ENCODE measurements around the gene SASS6.
"Not testable (repeated sequence)": the region's sequence is repeated elsewhere in the genome, so short reads cannot be mapped to it uniquely, and the experiment has no call there.

SASS6 gene

GRCh38 chr1:100107696-100108095 lies 25.0 kb downstream of the SASS6 start:
- no peak for DNase-seq (ENCODE audit: low read depth)

DNA sequence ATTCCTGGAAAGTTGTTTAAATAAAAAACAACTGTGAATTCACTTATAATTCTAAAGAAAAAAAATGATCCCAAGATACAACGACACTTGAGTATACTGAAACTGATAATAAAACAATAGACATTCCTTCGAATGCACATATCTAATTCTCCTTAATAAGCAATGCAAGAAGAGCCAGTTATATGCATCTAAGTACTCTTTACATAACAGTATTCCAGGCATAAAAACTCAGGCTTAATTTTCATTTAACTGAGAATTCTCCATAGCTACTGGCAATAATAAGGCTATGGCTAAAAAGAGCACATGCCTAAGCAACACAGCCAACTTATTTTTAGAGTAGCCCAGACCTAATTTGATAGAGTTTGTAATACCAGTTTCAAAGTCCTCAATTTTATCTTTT lies 31.2 kb downstream of the SASS6 start:
- DNase-seq (ENCODE audit: low read depth) = no peak

DNA sequence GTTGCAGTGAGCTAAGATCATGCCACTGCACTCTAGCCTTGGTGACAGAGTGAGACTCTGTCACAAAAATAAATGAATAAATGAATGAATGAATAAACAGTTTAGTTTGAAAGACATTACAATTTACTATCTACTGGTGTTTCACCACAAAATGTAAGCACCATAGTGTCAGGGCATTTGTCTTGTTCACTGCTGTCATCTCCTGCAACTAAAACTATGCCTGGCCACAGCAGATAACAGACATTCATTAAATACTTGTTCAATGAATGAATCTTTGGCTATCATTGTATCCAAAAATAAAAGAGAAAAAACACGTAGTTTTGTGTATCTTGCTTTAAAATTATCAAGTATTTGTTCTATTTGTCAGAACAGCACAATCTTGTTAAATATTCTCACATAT lies 32.5 kb downstream of the SASS6 start:
- DNase-seq (ENCODE audit: low read depth) = no peak

GRCh38 chr1:100090471-100090870 lies 42.3 kb downstream of the SASS6 start:
- DNase-seq (ENCODE audit: low read depth) = no peak

- no peak for DNase-seq (ENCODE audit: low read depth)
Measured at GRCh38 chr1:100089082-100089481, 43.6 kb downstream of the SASS6 start.

DNA sequence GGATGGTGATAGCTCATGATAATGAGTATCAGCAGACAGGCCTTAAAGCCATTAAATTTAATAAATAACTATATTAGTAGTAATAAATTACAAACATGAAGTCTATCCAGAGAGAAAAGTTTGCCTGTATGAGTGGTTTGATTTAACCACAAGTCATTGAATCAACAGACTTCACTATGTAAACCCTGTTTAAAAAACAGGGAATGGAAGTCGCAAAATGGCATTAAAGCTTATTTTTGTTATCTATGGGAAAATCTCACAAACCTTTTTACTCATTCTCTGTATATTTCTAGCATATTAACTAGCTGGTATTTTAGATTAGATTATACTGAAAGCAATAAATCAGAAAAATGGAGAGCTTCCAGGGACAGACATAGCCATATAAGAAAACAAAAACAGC lies 45.3 kb downstream of the SASS6 start:
- no peak for DNase-seq (ENCODE audit: low read depth)

DNA sequence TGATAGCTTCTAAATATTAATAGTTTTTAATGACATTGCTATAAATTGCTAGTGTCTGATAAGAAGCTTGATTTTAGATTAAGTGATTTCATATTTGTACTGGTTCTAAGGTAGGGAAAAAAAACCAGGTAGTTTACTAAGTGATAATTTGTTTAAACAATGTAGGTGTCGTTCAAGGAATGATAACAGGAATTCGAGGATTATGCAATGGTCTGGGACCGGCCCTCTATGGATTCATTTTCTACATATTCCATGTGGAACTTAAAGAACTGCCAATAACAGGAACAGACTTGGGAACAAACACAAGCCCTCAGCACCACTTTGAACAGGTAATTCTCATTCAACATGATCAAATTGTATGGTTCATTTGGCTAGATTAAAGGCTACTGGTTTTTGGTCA lies 52.4 kb downstream of the SASS6 start:
- DNase-seq (ENCODE audit: low read depth) = no peak

GRCh38 chr1:100077531-100077930 lies 55.2 kb downstream of the SASS6 start:
- no peak for DNase-seq (ENCODE audit: low read depth)

- no peak for DNase-seq (ENCODE audit: low read depth)
Measured at GRCh38 chr1:100076744-100077143, 56.0 kb downstream of the SASS6 start.

DNA sequence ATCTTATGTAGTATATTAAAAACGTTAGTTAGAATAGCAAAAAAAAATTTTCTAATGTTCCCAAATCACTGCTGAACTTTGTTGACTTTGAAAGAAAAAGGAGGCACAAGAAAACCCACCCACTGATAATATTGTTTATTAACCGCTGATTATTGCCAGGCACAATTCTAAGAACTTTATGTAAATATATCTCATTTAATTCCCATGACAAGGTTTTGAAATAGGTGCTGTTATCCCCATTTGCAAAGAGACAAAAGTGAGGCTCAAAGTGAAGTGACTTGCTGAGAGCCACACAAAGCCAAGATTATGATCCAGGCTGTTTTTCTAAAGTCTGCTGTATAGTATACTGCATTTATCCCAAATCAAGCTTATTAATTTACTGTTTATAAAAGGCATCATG lies 56.4 kb downstream of the SASS6 start:
- no peak for DNase-seq (ENCODE audit: low read depth)

GRCh38 chr1:100075773-100076172 lies 57.0 kb downstream of the SASS6 start:
- DNase-seq (ENCODE audit: low read depth) = no peak

DNA sequence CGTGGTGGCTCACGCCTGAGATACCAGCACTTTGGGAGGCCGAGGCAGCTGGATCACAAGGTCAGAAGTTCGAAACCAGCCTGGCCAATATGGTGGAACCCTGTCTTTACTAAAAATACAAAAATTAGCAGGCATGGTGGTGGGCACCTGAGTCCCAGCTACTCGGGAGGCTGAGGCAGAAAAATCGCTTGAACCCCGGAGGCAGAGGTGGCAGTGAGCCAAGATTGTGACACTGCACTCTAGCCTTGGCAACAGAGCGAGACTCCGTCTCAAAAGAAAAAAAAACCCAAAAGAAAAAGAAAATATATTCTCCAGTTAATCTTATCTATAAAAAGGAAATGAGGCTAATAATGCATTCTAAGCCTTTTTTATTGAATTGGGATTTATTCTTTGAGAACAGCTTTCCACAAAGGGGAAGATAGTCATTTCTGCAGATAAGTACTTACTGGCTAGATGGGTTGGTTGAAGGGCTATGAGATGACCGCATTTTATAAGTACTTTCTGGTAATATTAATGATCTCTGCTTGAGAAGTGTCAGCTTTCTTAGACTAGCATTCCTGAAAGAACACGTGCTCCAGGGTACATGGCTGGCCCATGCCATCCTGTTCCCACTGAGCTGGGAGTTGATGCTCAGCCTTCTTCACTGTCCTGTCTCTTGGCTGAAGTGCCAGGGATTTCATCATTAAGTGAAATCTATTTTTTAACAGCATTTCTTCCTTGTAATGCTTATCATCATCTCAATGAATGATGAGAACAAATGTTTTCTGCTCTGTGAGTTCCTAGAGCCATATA lies 57.9 kb downstream of the SASS6 start:
- DNase-seq (ENCODE audit: low read depth) = no peak

DNA sequence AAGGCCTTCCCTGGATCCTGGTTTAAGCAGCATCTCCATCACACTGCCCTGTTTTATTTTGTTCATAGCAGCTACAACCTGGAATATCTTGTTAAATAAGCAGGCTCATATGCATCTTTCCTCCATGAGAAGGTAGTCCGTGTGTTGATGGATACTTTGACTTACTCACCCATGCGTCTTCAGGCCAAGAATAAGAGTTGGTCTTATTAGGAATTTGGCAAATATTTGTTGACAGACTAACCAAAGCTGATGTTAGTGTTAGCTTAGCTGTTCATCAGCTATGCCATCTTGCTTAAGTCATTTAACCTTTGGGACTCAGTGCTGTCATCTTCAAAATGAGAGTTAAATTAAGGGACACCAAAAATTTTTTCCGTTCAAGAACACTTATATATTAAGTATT lies 59.2 kb downstream of the SASS6 start:
- DNase-seq (ENCODE audit: low read depth) = no peak

GRCh38 chr1:100070201-100070939 lies 62.4 kb downstream of the SASS6 start:
- no peak for DNase-seq (ENCODE audit: low read depth)

DNA sequence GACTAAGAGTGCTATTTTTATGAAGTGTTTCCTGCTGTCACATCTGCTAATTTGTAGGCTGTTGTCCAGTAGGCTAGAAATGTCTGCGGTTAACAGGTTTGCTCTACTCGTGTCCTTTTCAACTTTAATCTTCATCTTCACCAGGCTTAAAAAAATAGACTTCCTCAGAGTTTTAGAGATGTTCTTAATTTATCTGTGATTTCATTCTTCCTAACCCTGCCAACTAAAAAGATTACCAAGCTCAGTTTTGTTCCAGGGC lies 66.8 kb downstream of the SASS6 start:
- no peak for DNase-seq (ENCODE audit: low read depth)

- DNase-seq (ENCODE audit: low read depth) = no peak
Measured at GRCh38 chr1:100065183-100065968, 67.4 kb downstream of the SASS6 start.

- DNase-seq (ENCODE audit: low read depth) = no peak
Measured at GRCh38 chr1:100061681-100062080, 71.0 kb downstream of the SASS6 start.

DNA sequence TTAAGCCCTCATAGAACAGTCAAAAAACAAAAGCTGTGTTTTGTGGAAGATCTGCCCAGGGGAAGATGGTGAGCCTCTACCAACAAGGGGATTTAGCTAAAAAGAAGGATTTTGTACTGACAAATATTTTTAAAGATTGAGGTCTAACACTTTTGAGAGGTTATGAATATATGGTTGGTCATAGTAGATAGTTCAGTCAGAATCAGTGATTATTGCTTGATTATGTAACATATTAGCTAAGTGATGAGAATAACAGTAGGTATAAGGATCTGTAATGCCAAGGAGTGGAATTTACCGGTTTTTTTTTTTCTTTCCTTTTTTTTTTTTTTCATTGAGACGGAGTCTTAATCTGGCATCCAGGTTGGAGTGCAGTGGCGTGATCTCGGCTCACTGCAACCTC lies 79.0 kb downstream of the SASS6 start:
- DNase-seq (ENCODE audit: low read depth) = no peak

- DNase-seq (ENCODE audit: low read depth) = no peak
Measured at GRCh38 chr1:100053119-100053518, 79.6 kb downstream of the SASS6 start.

DNA sequence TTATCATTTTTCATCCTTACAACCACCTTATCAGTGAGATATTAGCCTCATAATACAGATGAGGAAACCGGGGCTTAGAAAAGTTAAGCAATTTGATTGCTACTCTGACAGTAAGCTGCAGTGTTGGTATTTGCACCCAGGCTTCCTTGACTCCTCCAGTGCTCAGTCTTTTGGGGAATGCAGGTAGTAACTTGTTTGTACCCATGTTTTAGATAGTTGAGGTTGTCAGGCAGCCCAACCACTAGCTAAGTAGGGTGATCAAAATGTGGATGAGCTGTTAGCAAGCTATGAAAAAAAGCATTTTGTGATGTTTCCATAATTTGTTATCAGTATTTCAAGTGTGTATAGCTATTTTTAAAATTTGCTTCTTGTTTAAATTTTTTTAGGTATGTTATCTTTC lies 80.8 kb downstream of the SASS6 start:
- DNase-seq (ENCODE audit: low read depth) = no peak

DNA sequence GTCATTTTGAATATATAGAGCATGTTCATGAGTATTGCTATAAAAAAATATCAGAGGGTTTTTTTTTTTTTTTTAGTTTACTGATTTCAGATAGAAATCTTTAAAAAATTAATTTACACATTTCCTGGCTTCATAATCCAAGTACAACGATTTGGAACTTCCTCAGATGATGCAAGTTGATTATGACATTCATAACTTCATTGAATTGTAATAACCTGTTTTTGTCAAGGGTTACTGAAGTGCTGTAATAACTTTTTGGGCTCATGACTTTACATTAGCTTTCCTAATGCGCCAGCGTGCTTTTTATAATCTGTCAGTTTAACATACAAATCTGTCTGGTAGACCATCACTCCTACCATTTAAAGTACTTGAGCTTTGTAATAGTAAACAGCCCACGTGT lies 81.3 kb downstream of the SASS6 start:
- DNase-seq (ENCODE audit: low read depth) = no peak

DNA sequence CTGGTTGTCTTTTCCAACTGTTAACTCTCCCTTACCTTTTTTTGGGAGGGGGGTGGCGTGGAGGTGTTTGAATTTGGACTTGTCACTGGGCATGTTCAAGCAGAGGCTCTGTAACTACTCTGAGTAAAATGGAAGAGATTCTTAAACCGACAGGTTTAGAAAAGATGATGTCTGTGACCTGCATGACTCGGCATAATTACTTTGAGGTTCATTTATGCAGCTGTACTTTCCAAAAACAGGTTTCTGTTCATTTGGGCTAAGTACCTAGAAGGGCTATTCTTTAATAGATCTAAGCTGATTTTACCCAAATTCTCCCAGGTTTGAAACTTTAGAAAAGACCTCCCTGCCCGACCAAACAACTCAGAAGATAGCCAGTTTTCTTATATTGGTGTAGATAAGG lies 82.6 kb downstream of the SASS6 start:
- DNase-seq (ENCODE audit: low read depth) = no peak

DNA sequence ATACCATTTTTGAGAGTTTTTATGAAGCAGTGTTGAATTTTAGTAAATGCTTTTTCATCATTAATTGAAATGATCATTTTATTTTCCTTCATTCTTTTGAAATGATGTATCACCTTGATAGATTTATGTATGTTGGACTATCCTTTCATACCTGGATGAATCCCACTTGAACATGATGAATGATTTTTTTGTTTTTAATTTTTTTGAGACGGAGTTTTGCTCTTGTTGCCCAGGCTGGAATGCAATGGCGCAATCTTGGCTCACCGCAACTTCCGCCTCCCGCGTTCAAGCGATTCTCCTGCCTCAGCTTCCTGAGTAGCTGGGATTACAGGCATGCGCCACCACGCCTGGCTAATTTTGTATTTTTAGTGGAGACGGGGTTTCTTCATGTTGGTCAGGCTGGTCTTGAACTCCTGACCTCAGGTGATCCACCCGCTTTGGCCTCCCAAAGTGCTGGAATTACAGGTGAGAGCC lies 85.5 kb downstream of the SASS6 start:
- DNase-seq (ENCODE audit: low read depth) = not testable (repeated sequence)

Measured in CMK (cell line).